Tibial nerve (tissue), 4 donors: ENCODE data around the gene LTBR. TPM values are rescaled to one million over a fixed set of nuclear protein-coding genes. Genes with fewer than 3 reads are reported as not detected.

ENCODE experiments used
- DNase-seq, 2 donors: peaks; one replicate each; pipeline ENCODE4 v3.0.0-alpha.2; 2019; ENCODE audit warnings: low spot score in 2 of 2
- H3K27ac ChIP-seq, 4 donors: fragments of 200-600 bp; sonication (generic) in 3 of 4; one replicate each; pipeline ENCODE4 v1.5.1; 2017 to 2019; ENCODE audit warnings: mild to moderate bottlenecking in 1 of 4
- H3K27me3 ChIP-seq, 2 donors: fragments of 200-600 bp; sonication (generic) in 1 of 2; one replicate each; pipeline versions ENCODE4 v1.5.1 to v1.6.0; 2017 to 2019
- H3K36me3 ChIP-seq, 3 donors: fragments of 200-600 bp; sonication (generic); one replicate each; pipeline ENCODE4 v1.5.1; 2018 to 2019
- H3K4me1 ChIP-seq, 4 donors: fragments of 200-600 bp; sonication (generic) in 3 of 4; one replicate each; pipeline ENCODE4 v1.5.1; 2017 to 2019
- H3K4me3 ChIP-seq, 4 donors: fragments of 200-600 bp; sonication (generic) in 3 of 4; one replicate each; pipeline ENCODE4 v1.5.1; 2017 to 2019; ENCODE audit warnings: mild to moderate bottlenecking in 1 of 4, moderate library complexity in 1 of 4
- H3K9me3 ChIP-seq, 4 donors: fragments of 200-600 bp; sonication (generic) in 3 of 4; one replicate each; pipeline ENCODE4 v1.5.1; 2017 to 2019
- CTCF ChIP-seq, 5 experiments: fragments of 200-600 bp in 3 of 5; fragments of 450-650 bp in 2 of 5; sonication (generic) in 3 of 5; IDR thresholded peaks; one replicate each; pipeline ENCODE4 v1.5.1; 2016 to 2019; ENCODE audit warnings: antibody characterized with exemption in 5 of 5, mild to moderate bottlenecking in 3 of 5, moderate library complexity in 2 of 5
- EP300 ChIP-seq, 2 donors: sonication (generic); formaldehyde crosslinking; IDR thresholded peaks; one replicate each; pipeline ENCODE4 v1.6.1; 2017; ENCODE audit warnings: antibody characterized with exemption in 2 of 2, mild to moderate bottlenecking in 1 of 2
- POLR2A ChIP-seq, 2 donors: fragments of 450-650 bp; IDR thresholded peaks; one replicate each; pipeline ENCODE4 v1.6.1; 2017; ENCODE audit warnings: antibody characterized with exemption in 2 of 2, mild to moderate bottlenecking in 2 of 2, moderate library complexity in 2 of 2
- WGBS, 2 donors: methylation state at CpG; one replicate each; pipeline ENCODE4 v1.1.5; 2018; 5-methylcytosine and 5-hydroxymethylcytosine counted together
- total RNA-seq, 4 donors: library from RNA; depleted of rRNA; stranded (reverse); fragments of >200 nt; gene quantifications; one replicate each; pipeline ENCODE4 v1.1.0, GENCODE V29; 2016

The LTBR gene
- total RNA-seq, 4 donors from 2014 or later = 119 to 234 (median 151) TPM

- DNase-seq = no peak
- H3K9me3 ChIP-seq = no peaks in the 10 kb centered on the region
- no peaks in the 10 kb centered on the region for H3K36me3 ChIP-seq
- TF ChIP-seq POLR2A (IDR thresholded peaks at IDR 0.05) = no peak
- no peak for TF ChIP-seq CTCF (IDR thresholded peaks at IDR 0.05)
- TF ChIP-seq EP300 (IDR thresholded peaks at IDR 0.05) = no peak
- no peaks in the 10 kb centered on the region for H3K27me3 ChIP-seq
- H3K4me3 ChIP-seq = no peak overlapping the region
- H3K4me1 ChIP-seq = peaks cover 0 to 33% (median 8%) of the 10 kb centered on the region in 4 donors
- WGBS, 2 donors = 52 to 57% methylated on average over 11 of the region's 11 CpGs
- peak overlapping the region in 3 of 4 donors; percentile 50 to 95 (median 52) for H3K27ac ChIP-seq
Observed at GRCh38 chr12:6360578-6361490, 23.1 kb upstream of the LTBR start.

DNA sequence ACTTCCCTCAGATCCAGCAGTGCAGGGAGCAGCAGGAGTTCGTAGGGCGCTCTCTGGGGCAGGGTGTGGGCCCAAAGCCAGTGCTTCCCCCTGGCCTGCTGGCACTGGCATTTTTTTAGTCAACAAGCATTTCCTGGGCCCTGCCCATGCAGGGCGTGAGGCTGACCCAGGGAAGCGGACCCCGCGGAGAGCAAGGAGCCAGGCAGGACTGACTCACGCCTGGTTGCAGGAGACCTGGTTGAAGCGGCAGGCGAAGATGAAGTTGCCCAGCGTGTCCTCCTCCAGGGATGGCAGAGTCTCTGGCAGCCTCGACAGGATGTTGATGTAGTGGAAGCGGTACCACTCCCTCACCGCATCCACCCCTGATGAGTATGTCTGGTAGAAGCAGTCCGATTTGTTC lies 22.1 kb upstream of the LTBR start:
- H3K36me3 ChIP-seq = no peaks in the 10 kb centered on the region
- no peak overlapping the region for H3K4me3 ChIP-seq
- TF ChIP-seq CTCF (IDR thresholded peaks at IDR 0.05) = no peak
- no peak for TF ChIP-seq POLR2A (IDR thresholded peaks at IDR 0.05)
- TF ChIP-seq EP300 (IDR thresholded peaks at IDR 0.05) = peak in 1 of 2 donors; percentile 38
- H3K9me3 ChIP-seq = no peaks in the 10 kb centered on the region
- H3K4me1 ChIP-seq = peaks cover 0 to 33% (median 8%) of the 10 kb centered on the region in 4 donors
- no peak for DNase-seq
- H3K27me3 ChIP-seq = no peaks in the 10 kb centered on the region
- 50 to 66% methylated on average over 14 of the region's 14 CpGs for WGBS, 2 donors
- H3K27ac ChIP-seq = peak overlapping the region in 3 of 4 donors; percentile 50 to 95 (median 90)

GRCh38 chr12:6362403-6362802 lies 21.6 kb upstream of the LTBR start:
- 68 to 70% methylated on average over 3 of the region's 3 CpGs for WGBS, 2 donors
- Histone ChIP-seq H3K4me3 (no peak overlapping the region), H3K9me3 (no peaks in the 10 kb centered on the region), H3K4me1 (peaks cover 0 to 35% (median 8%) of the 10 kb centered on the region in 4 donors), H3K27me3 (no peaks in the 10 kb centered on the region), H3K36me3 (no peaks in the 10 kb centered on the region), H3K27ac (peak overlapping the region in 3 of 4 donors; percentile 90 to 95 (median 91))
- no peak for DNase-seq
- no peak for TF ChIP-seq CTCF (IDR thresholded peaks at IDR 0.05)
- no peak for TF ChIP-seq EP300 (IDR thresholded peaks at IDR 0.05)
- no peak for TF ChIP-seq POLR2A (IDR thresholded peaks at IDR 0.05)

DNA sequence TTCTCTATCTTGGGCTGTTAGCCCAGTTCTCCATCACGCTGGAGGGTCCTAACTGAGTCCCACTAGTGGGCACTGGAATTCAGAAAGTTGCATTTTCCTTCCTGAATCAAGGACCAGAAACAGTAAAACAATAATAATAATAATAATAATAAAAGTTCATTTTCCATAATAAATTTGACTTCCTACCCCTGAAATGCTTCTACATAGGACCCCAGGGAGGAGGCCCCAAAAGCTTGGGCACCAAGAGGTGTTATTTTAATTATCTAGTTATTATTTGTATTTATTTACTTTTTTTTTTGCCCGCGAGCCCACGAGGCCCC lies 21.0 kb upstream of the LTBR start:
- H3K4me1 ChIP-seq = peaks cover 0 to 40% (median 8%) of the 10 kb centered on the region in 4 donors
- H3K4me3 ChIP-seq = peak overlapping the region in 3 of 4 donors; percentile 44 to 72 (median 56)
- 11 to 12% methylated on average over 4 of the region's 4 CpGs for WGBS, 2 donors
- no peaks in the 10 kb centered on the region for H3K9me3 ChIP-seq
- no peak for TF ChIP-seq CTCF (IDR thresholded peaks at IDR 0.05)
- no peak for TF ChIP-seq EP300 (IDR thresholded peaks at IDR 0.05)
- TF ChIP-seq POLR2A (IDR thresholded peaks at IDR 0.05) = no peak
- no peak for DNase-seq
- no peaks in the 10 kb centered on the region for H3K27me3 ChIP-seq
- H3K36me3 ChIP-seq = no peaks in the 10 kb centered on the region
- peak overlapping the region; percentile 72 to 95 (median 90) for H3K27ac ChIP-seq
